GM21825 (cell line): ENCODE measurements around the gene ATF7.
"Not testable (repeated sequence)": the region's sequence is repeated elsewhere in the genome, so short reads cannot be mapped to it uniquely, and the experiment has no call there.

Source experiments
- ATAC-seq: cut with Tn5 transposase; IDR thresholded peaks from one replicate; pipeline ENCODE4 v1.9.1; 2021; ENCODE audit warnings: mild to moderate bottlenecking, moderate library complexity; ENCODE audit not compliant: unreplicated experiment

The ATF7 gene

GRCh38 chr12:53485955-53486735 lies 140.0 kb downstream of the ATF7 start:
- ATAC-seq, result no peak

GRCh38 chr12:53484686-53485575 lies 141.3 kb downstream of the ATF7 start:
- ATAC-seq, result no peak

GRCh38 chr12:53483979-53484377 lies 142.2 kb downstream of the ATF7 start:
- ATAC-seq, result no peak

- ATAC-seq, result no peak
These were observed 142.8 kb downstream of the ATF7 start for GRCh38 chr12:53483225-53483978.

GRCh38 chr12:53482626-53483168 lies 143.5 kb downstream of the ATF7 start:
- no peak for ATAC-seq

GRCh38 chr12:53481939-53482586 lies 144.1 kb downstream of the ATF7 start:
- no peak for ATAC-seq

GRCh38 chr12:53481458-53481857 lies 144.7 kb downstream of the ATF7 start:
- ATAC-seq, result not testable (repeated sequence)

GRCh38 chr12:53480491-53481442 lies 145.4 kb downstream of the ATF7 start:
- no peak for ATAC-seq

- ATAC-seq, result no peak
These were observed 146.9 kb downstream of the ATF7 start for GRCh38 chr12:53479331-53479730.

- no peak for ATAC-seq
These were observed 147.3 kb downstream of the ATF7 start for GRCh38 chr12:53478865-53479264.

- ATAC-seq, result no peak
These were observed 149.4 kb downstream of the ATF7 start for GRCh38 chr12:53476769-53477209.

- ATAC-seq, result no peak
These were observed 151.4 kb downstream of the ATF7 start for GRCh38 chr12:53474819-53475218.

GRCh38 chr12:53474077-53474476 lies 152.1 kb downstream of the ATF7 start:
- ATAC-seq, result no peak

- ATAC-seq, result no peak
These were observed 154.1 kb downstream of the ATF7 start for GRCh38 chr12:53472056-53472582.

GRCh38 chr12:53468282-53468681 lies 157.9 kb downstream of the ATF7 start:
- ATAC-seq, result no peak

- ATAC-seq, result no peak
These were observed 158.3 kb downstream of the ATF7 start for GRCh38 chr12:53467880-53468279.

GRCh38 chr12:53467082-53467481 lies 159.1 kb downstream of the ATF7 start:
- ATAC-seq, result no peak

GRCh38 chr12:53466640-53467039 lies 159.5 kb downstream of the ATF7 start:
- ATAC-seq, result no peak

- ATAC-seq, result no peak
These were observed 160.5 kb downstream of the ATF7 start for GRCh38 chr12:53465679-53466078.
